Sigmoid colon (tissue), 4 donors: ENCODE measurements around the gene YEATS2.

ENCODE experiments used
- POLR2A ChIP-seq, 2 donors: fragments of 450-650 bp; IDR thresholded peaks; one replicate each; pipeline ENCODE4 v1.6.1; 2016; ENCODE audit warnings: antibody characterized with exemption in 2 of 2, mild to moderate bottlenecking in 2 of 2, moderate library complexity in 2 of 2
- POLR2AphosphoS5 ChIP-seq, 4 donors: sonication (generic); formaldehyde crosslinking; IDR thresholded peaks; one replicate each; pipeline ENCODE4 v1.6.1; 2017; ENCODE audit warnings: antibody characterized with exemption in 4 of 4
- TF ChIP-seq, protein P1 (sequence below), 4 experiments: fragments of 450-650 bp in 3 of 4; fragments of 200-600 bp in 1 of 4; IDR thresholded peaks; one replicate each; pipeline ENCODE4 v1.5.1; 2016 to 2019; ENCODE audit warnings: antibody characterized with exemption in 4 of 4, mild to moderate bottlenecking in 3 of 4, moderate library complexity in 2 of 4

GRCh38 chr3:183733553-183733952 lies 36.0 kb downstream of the YEATS2 start:
- TF ChIP-seq, protein P1, sequence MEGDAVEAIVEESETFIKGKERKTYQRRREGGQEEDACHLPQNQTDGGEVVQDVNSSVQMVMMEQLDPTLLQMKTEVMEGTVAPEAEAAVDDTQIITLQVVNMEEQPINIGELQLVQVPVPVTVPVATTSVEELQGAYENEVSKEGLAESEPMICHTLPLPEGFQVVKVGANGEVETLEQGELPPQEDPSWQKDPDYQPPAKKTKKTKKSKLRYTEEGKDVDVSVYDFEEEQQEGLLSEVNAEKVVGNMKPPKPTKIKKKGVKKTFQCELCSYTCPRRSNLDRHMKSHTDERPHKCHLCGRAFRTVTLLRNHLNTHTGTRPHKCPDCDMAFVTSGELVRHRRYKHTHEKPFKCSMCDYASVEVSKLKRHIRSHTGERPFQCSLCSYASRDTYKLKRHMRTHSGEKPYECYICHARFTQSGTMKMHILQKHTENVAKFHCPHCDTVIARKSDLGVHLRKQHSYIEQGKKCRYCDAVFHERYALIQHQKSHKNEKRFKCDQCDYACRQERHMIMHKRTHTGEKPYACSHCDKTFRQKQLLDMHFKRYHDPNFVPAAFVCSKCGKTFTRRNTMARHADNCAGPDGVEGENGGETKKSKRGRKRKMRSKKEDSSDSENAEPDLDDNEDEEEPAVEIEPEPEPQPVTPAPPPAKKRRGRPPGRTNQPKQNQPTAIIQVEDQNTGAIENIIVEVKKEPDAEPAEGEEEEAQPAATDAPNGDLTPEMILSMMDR (IDR thresholded peaks at IDR 0.05), result no peak
- TF ChIP-seq POLR2A (IDR thresholded peaks at IDR 0.05) (no peak), POLR2AphosphoS5 (IDR thresholded peaks at IDR 0.05) (no peak)
